HG03139 (cell line): ENCODE measurements around the gene KRTAP23-1.

Experiments
- ATAC-seq: cut with Tn5 transposase; IDR thresholded peaks from one replicate; pipeline ENCODE4 v1.9.1; 2021; ENCODE audit not compliant: unreplicated experiment

The KRTAP23-1 gene, protein sequence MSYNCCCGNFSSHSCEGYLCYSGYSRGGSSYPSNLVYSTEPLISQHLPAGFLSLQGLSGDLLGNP

DNA sequence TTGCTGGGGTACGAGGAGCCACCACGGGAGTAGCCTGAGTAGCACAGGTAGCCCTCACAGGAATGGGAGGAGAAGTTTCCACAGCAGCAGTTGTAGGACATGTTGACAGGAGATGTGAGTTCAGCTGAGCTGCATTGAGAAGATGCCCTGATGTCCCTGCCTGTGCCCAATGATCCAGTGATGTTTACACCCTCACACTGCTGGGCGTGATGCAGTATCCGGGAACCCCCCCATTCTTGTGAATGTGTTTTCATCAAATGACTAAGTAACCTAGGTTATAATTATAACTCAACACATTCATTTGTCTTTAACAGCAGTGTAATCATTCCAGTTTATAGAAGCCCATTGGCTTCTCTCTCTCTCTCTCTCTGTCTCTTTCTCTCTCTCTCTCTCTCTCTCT, at the start of gene KRTAP23-1:
TSS of gene KRTAP23-1 (minus strand) at position 101 of the 400 bp plus-strand sequence. CDS start at position 101, 0 bp downstream.
- no peak for ATAC-seq

- no peak for ATAC-seq
Measured at GRCh38 chr21:30395731-30396130, 47.3 kb upstream of the KRTAP23-1 start, which contains the start of gene KRTAP13-1. Gene KRTAP13-1 (plus strand): TSS chr21:30396031. CDS start chr21:30396087, 56 bp downstream.

DNA sequence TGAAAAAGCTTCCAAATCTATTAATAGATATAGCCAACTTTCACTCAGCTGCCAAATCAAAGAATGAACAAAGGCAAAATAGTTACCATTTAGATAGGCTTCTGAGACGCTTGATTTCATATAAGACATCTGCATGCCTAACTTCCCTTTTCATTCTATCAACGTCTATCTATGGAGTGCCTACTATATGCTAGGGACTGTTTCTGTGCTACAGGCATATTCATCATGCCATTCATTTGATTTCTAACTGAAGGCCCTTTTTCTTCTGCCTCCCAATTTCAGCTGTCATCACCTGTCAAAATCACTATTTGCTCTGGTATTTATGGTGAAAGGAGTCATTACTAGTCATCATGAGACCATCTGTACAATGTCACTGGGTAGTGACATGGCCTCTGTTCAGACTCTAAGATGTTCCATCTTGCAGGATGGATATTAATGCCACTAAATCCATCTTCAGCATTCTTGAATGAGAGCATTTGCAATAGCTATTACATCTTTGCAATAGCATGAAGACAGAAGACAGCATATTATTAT, 43.2 kb upstream of the KRTAP23-1 start:
- no peak for ATAC-seq

DNA sequence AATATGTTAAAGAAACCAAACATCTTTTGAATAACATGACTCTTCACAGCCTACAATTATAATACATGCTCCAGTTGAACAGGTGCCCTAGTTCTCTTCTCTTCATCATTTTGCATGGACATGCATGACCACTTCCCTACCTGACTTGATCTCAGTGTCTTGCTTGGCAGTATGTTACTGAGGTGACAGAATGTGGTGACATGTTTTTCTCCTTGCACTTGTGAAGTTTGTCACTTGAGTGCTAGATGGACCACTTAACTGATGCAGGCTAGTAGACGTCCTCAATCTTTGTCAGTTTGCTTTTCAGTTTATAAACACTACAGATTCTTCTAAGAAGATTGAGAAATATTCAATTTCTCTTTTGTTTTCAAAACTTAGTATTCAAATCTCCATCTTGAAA, 33.8 kb upstream of the KRTAP23-1 start:
- no peak for ATAC-seq

DNA sequence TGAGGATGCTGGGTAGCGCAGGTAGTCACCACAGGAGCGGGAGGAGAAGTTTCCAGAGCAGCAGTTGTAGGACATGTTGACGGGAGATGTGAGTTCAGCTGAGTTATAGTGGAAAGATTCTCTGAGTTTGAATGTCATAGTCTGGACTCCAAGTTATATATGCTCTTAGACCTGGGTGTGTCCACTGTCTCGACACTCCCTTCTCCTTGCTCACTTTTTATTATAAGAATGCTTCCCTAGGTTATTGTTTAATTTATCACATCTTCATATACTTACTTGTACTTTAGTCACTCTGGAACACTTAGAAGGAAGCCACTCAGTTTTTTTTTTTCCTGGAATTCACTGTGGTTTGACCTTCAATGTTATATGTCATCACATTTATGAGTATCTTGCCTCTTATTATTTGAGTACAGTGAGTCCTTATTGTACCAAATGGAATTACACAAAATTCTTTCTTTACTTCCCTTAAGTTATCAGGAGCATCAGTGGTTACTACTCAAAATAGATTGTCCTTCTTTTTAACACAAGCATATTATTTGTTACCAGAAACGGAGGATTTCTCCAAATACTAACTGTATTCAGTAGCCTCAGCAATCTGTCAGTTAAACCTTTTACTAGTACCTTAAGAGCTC, 23.8 kb upstream of the KRTAP23-1 start, which contains the start of gene KRTAP13-2:
TSS of gene KRTAP13-2 (minus strand) at position 133 of the 632 bp plus-strand sequence. CDS start at position 75, 58 bp downstream.
- no peak for ATAC-seq

GRCh38 chr21:30355906-30356305, 7.5 kb upstream of the KRTAP23-1 start:
- ATAC-seq = no peak

- no peak for ATAC-seq
Measured at GRCh38 chr21:30354308-30355005, 6.1 kb upstream of the KRTAP23-1 start.

DNA sequence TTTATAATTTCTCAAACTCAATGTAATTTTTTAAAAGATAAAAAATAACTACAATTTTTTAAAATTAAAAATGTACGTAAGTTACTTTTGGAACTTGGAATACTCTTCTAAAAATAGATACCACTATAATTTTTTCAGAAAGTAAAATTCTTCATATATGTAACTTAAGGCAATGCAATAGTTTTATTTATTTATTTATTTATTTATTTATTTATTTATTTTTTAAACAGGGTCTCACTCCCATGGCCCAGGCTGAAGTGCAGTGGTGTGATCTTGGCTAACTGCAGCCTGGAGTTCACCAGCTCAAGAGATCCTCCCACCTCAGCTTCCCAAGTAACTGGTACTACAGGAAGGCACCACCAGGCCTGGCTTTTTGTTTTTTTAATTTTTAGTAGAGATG, 3.1 kb upstream of the KRTAP23-1 start:
- no peak for ATAC-seq

GRCh38 chr21:30349572-30349971, 1.2 kb upstream of the KRTAP23-1 start:
- no peak for ATAC-seq

DNA sequence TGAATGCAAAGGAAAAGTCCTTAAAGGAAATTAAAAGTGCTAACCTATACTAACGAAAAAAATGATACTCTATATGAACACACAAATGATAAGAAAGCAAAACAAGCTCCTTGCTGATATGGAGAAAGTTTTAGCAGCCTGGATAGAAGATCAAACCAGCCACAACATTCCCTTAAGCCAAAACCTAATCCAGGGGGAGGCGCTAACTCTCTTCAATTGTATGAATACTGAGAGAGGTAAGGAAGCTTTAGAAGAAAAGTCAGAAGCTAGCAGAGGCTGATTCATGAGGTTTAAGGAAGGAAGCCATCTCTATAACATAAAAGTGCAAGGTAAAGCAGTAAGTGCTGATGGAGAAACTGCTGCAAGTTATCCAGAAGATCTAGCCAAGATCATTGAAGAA, 3.4 kb downstream of the KRTAP23-1 start:
- no peak for ATAC-seq

GRCh38 chr21:30340714-30341573, 7.5 kb downstream of the KRTAP23-1 start:
- no peak for ATAC-seq

DNA sequence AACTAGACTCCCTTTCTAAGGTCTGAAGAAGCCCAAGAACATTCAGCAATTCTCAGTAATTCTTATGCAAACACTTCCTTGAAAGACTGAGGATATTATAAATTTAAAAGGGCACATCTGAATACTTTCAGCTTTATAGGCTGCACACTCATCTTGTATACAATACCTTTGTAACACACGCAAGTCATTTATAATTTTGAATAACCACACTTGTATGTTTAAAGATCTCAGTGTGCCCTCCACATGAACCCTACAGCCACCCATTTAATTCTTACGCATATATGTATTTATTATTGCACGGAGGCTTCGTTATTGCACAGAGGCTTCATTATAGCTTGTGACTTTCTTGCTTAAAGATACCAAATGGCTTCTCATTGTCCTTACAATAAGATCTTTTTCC, 9.7 kb downstream of the KRTAP23-1 start:
- no peak for ATAC-seq

GRCh38 chr21:30337772-30338171, 10.6 kb downstream of the KRTAP23-1 start:
- no peak for ATAC-seq

GRCh38 chr21:30337276-30337744, 11.1 kb downstream of the KRTAP23-1 start, which contains the start of gene KRTAP27-1:
Gene KRTAP27-1 (minus strand): TSS chr21:30337694. CDS start chr21:30337668, 26 bp downstream.
- ATAC-seq = no peak

- no peak for ATAC-seq
Measured at GRCh38 chr21:30336596-30336995, 11.8 kb downstream of the KRTAP23-1 start.

GRCh38 chr21:30333736-30334135, 14.7 kb downstream of the KRTAP23-1 start:
- ATAC-seq = no peak

DNA sequence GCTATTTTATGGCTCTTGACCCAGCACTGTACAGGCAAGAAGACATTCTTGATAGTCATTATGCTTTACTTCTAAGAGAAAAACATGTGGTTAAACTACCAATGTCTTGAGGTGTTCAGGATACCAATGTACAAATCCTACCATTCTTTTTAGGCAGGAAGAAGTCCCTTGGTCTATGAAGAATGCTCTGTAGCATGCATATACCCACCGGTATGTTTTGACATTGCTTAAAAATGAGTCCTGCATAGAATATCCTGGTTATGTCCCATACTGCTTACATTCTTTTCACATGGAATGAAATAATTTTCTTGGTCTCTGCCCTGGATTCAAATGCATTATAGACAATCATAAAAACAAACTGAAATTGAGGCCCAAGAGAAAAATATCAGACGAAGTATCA, 15.7 kb downstream of the KRTAP23-1 start:
- no peak for ATAC-seq

DNA sequence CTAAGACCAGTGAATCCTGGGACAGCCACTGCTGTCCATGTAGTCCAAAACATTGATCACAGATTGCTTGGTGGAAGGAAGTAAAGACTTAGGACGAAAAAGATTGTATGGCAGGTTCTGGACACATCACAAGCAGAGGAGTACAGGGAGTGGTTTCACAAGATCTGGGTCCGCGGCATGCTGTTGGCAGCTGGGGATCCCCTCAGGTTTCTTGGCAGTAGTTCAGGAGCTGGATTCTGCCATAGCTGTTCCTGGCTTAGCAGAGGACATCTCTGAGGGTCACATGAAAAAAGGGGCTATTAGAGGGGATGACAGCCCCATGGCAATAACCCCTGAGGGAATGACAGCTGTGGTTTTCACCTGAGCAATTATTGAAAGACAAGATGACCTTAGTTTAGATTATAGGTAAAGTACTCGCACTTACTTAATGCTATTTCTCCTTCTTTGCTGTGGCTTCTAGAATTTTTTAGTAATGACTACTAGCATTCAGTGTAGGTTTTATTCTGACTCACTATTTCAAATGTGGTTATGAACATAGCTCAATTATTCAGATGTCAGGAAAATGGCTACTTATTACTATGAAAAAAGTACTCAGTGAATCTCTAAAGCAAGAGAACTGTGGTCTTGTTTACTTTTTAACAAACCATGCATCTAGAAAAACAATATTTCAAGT, 19.1 kb downstream of the KRTAP23-1 start:
- ATAC-seq = no peak

- ATAC-seq = no peak
Measured at GRCh38 chr21:30326390-30326789, 22.0 kb downstream of the KRTAP23-1 start.

GRCh38 chr21:30320215-30320614, 28.2 kb downstream of the KRTAP23-1 start, which contains the start of gene KRTAP26-1:
Gene KRTAP26-1 (minus strand): TSS chr21:30320315. CDS start chr21:30320035, 280 bp downstream.
- no peak for ATAC-seq
